Lung (tissue), 12 donors: ENCODE results near the gene FBXO31. TPM values are rescaled to one million over a fixed set of nuclear protein-coding genes. Genes with fewer than 3 reads are reported as not detected.

Experiments
- ATAC-seq: fragments of 200-7000 bp; cut with Tn5 transposase; one replicate; pipeline ENCODE4 v1.9.1; 2020; ENCODE audit warnings: moderate number of reproducible peaks; ENCODE audit not compliant: insufficient read depth, low FRiP score
- DNase-seq, 3 donors: peaks; one replicate each; pipeline ENCODE4 v3.0.0-alpha.2; 2013 to 2017
- H3K27ac ChIP-seq, 2 donors: one replicate each; pipeline ENCODE4 v1.5.1; 2013; ENCODE audit warnings: mild to moderate bottlenecking in 2 of 2, moderate library complexity in 2 of 2, control low read depth in 1 of 2, inconsistent platforms in 1 of 2, low read depth in 1 of 2, low read length in 1 of 2
- H3K27me3 ChIP-seq, 3 donors: one replicate each; pipeline ENCODE4 v1.5.1; 2013; ENCODE audit warnings: low read length in 2 of 3; ENCODE audit not compliant: control insufficient read depth in 3 of 3, insufficient read depth in 3 of 3
- H3K36me3 ChIP-seq, 4 donors: one replicate each; pipeline ENCODE4 v1.5.1; 2013; ENCODE audit warnings: low read length in 4 of 4, mild to moderate bottlenecking in 1 of 4, moderate library complexity in 1 of 4; ENCODE audit not compliant: control insufficient read depth in 4 of 4, insufficient read depth in 4 of 4
- H3K4me1 ChIP-seq, 5 donors: one replicate each; pipeline ENCODE4 v1.5.1; 2013; ENCODE audit warnings: low read length in 5 of 5, mild to moderate bottlenecking in 2 of 5, moderate library complexity in 1 of 5; ENCODE audit not compliant: control insufficient read depth in 5 of 5, insufficient read depth in 5 of 5
- H3K4me3 ChIP-seq: one replicate; pipeline ENCODE4 v1.5.1; 2013; ENCODE audit warnings: mild to moderate bottlenecking, control low read depth, moderate library complexity
- H3K9ac ChIP-seq, 2 donors: one replicate each; pipeline ENCODE4 v1.5.1; 2013; ENCODE audit warnings: low read length in 2 of 2, control low read depth in 1 of 2; ENCODE audit not compliant: insufficient read depth in 1 of 2
- H3K9me3 ChIP-seq, 4 donors: one replicate each; pipeline ENCODE4 v1.5.1; 2013; ENCODE audit warnings: low read length in 3 of 4, mild to moderate bottlenecking in 1 of 4, moderate library complexity in 1 of 4; ENCODE audit not compliant: control insufficient read depth in 4 of 4, insufficient read depth in 3 of 4
- CTCF ChIP-seq: IDR thresholded peaks from 2 replicates; pipeline ENCODE4 v1.5.1; 2012; ENCODE audit warnings: mild to moderate bottlenecking; ENCODE audit errors: control extremely low read depth, extremely low read depth
- WGBS, 2 donors: extraction: QIAGEN DNeasy Blood & Tissue Kit; methylation state at CpG; one replicate each; pipeline ENCODE4 v1.1.7; 2013; 5-methylcytosine and 5-hydroxymethylcytosine counted together
- polyA plus RNA-seq, 2 donors: library from polyadenylated mRNA; stranded (reverse); fragments of 200-250 nt; gene quantifications; one replicate each; pipeline ENCODE4 v1.2.1, GENCODE V29; 2013
- total RNA-seq, 2 donors: library from RNA; depleted of rRNA in 1 of 2; stranded (reverse); fragments of >200 nt in 1 of 2; gene quantifications; one replicate each; pipeline ENCODE4 v1.2.1, GENCODE V29; 2014 to 2021
- donor health status: control.
- donor health status: control.
- donor health status: Bipolar disorder and iron deficiency.
- donor health status: healthy.
- donor health status: DM: yes; HTN: yes; CAD: no.

FBXO31 gene
- total and polyA plus RNA-seq, 4 donors: 10.1 to 35.1 (median 23.2) TPM

GRCh38 chr16:87323727-87324410 lies 59.7 kb downstream of the FBXO31 start:
- no peak overlapping the region for H3K9ac ChIP-seq
- H3K27me3 ChIP-seq: no peaks in the 10 kb centered on the region
- peaks cover 0 to 13% (median 4%) of the 10 kb centered on the region in 5 donors for H3K4me1 ChIP-seq
- TF ChIP-seq CTCF: no peak
- H3K4me3 ChIP-seq: no peak overlapping the region
- ATAC-seq (no peak), DNase-seq (no peak)
- WGBS, 2 donors: 92 to 94% methylated on average over 21 of the region's 21 CpGs
- H3K27ac ChIP-seq: no peak overlapping the region
- H3K9me3 ChIP-seq: no peaks in the 10 kb centered on the region
- H3K36me3 ChIP-seq: peaks cover 0 to 8% (median 5%) of the 10 kb centered on the region in 4 donors

GRCh38 chr16:87322833-87323726 lies 60.5 kb downstream of the FBXO31 start:
- no peak overlapping the region for H3K9ac ChIP-seq
- 91 to 96% methylated on average over 35 of the region's 35 CpGs for WGBS, 2 donors
- no peak for DNase-seq

GRCh38 chr16:87322360-87322759 lies 61.2 kb downstream of the FBXO31 start:
- no peaks in the 10 kb centered on the region for H3K9me3 ChIP-seq
- H3K4me3 ChIP-seq: no peak overlapping the region
- no peak overlapping the region for H3K9ac ChIP-seq
- no peak for TF ChIP-seq CTCF
- peaks cover 3 to 22% (median 6%) of the 10 kb centered on the region in 5 donors for H3K4me1 ChIP-seq
- no peak overlapping the region for H3K27ac ChIP-seq
- ATAC-seq (no peak), DNase-seq (no peak)
- H3K36me3 ChIP-seq: peaks cover 0 to 3% (median 0%) of the 10 kb centered on the region in 4 donors
- H3K27me3 ChIP-seq: no peaks in the 10 kb centered on the region
- 91% methylated on average over 9 of the region's 9 CpGs for WGBS, 2 donors

More at GRCh38 chr16:87322833-87323726, 60.5 kb downstream of the FBXO31 start:
- H3K4me1 ChIP-seq: peaks cover 3 to 21% (median 5%) of the 10 kb centered on the region in 5 donors
- no peak for TF ChIP-seq CTCF
- H3K4me3 ChIP-seq: no peak overlapping the region
- H3K9me3 ChIP-seq: no peaks in the 10 kb centered on the region
- H3K27ac ChIP-seq: no peak overlapping the region
- ATAC-seq: no peak
- H3K27me3 ChIP-seq: no peaks in the 10 kb centered on the region
- peaks cover 0 to 3% (median 0%) of the 10 kb centered on the region in 4 donors for H3K36me3 ChIP-seq
